Stimulated activated CD8-positive, alpha-beta memory T cell treated with anti-CD3 and anti-CD28 coated beads, Interleukin-4, amount 100 ng/mL, for 48 hours (primary cell): ENCODE data around the gene KCTD14.
"Not testable (repeated sequence)": the region's sequence is repeated elsewhere in the genome, so short reads cannot be mapped to it uniquely, and the experiment has no call there.

Experiments
- DNase-seq: peaks from one replicate; pipeline ENCODE4 v3.0.0-alpha.2; 2020

Gene KCTD14, protein sequence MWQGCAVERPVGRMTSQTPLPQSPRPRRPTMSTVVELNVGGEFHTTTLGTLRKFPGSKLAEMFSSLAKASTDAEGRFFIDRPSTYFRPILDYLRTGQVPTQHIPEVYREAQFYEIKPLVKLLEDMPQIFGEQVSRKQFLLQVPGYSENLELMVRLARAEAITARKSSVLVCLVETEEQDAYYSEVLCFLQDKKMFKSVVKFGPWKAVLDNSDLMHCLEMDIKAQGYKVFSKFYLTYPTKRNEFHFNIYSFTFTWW

DNA sequence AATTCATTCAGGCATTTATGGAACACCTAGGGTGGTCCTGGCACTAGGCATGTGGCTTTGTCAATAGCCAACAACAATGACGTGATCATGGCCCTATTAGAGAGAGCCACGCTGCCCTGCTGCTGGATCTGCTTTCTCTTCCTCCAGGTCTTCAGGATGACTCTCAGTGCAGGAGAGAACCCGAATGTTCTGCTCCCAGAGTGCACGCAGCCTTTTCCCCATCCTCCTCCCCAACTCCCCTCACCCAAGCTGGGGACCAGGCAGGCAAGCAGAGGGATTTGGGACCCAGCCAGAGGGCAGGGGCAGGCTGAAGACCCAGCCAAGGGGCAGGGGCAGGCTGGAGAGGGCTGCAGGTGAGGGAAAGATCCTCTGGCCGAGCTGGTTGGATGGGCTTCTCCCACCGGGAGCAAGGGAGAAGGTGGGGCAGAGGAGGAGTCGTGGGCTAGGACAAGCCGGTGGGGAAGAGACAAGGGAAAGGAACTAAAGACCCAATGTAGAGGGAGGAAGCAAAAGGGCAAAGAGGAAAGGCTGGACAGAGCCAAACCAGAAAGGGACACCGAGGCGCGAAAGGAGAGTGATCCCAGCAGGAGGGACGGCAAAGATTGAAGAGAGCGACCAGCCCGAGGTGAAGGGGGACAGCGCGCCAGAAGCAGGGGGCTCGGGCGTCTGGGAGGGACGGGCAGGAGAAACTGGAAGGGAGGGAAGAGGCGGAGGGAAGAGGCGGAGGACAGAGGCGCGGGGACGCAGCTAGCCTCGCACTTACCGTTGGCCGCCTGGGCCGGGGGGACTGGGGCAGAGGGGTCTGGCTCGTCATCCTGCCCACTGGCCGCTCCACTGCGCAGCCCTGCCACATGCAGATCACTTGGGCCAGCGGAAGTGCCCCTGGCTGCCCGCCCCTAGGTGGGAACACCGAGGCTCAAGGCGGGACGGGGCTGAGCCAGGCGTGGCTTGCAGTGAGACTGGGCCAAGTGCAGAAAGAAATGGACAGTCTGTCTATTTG, at the start of gene KCTD14:
Gene KCTD14 (minus strand): TSS at position 880 of the 1,000 bp plus-strand sequence. CDS start 27 bp downstream, at position 853.
- DNase-seq = no peak

DNA sequence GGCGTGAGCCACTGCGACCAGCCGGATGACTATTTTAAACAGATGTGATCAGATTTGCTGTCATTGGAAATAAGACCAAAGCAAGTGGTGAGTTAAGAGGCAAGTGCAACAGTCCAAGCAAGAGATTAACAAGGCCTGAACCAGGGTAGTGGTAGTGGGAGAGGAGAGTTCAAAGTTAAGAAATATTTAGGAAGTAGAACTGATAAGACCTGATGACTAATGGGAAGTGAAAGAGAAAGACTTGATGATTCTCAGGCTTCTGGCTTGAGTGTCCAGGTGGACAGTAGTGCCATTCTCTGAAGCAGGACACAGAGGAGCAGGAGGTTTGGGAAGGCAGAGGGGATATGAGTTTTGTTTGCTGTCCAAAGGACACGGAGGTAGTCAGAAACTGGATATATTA, 49.4 kb upstream of the KCTD14 start:
- no peak for DNase-seq

DNA sequence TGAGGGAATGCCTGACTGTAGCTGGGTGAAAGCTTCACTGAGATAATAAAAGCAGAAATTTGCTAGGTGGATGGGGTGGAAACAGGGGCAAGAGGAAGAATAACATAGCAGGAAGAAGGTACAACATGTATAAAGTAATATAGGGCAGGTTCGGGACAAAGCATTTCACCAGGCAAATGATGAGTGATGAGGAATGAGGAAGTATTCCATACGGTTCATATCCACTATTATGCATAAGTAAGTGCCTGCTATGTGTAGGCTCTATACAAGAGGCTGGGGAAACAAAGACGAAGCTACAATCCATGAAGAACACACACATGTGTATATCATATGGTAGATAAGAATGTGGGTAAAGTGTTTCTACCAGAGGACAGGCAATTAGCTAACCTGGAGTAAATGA, 48.6 kb upstream of the KCTD14 start:
- DNase-seq = no peak

DNA sequence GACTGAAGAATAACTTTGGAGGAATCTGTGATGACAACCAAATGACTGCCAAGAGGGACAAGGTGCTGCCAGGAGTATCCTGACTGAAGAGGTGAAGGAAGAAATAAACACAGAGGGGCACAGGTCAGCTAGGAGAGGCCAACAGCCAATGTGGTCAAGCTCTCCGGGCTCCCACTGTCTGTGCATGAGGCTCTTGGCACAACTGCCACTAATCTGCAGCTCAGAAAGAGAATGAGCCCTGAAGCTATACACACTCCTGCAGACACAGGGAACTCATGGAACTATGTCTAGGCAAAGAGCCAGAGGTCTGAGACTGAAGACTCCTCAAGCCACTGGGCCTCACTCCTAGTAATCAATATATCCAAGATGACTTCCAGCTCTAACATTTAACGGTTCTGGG, 47.5 kb upstream of the KCTD14 start:
- no peak for DNase-seq

DNA sequence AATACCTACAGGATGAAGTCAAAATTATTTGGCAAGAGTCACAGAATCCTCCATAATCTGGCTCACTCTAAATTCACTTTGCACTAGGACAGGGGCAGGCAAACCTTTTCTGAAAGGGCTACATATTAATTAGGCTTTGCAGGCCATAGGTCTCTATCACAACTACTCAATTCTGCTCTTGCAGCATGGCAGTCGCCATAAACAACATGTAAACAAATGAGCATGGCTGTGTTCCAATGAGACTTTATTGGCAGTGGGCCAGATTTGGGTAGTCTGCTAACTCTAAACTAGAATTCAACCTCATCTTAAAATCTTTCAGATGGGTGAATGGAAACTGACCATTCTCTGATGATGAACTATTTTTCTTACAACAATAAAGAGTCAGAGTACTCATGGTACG, 46.4 kb upstream of the KCTD14 start:
- no peak for DNase-seq

DNA sequence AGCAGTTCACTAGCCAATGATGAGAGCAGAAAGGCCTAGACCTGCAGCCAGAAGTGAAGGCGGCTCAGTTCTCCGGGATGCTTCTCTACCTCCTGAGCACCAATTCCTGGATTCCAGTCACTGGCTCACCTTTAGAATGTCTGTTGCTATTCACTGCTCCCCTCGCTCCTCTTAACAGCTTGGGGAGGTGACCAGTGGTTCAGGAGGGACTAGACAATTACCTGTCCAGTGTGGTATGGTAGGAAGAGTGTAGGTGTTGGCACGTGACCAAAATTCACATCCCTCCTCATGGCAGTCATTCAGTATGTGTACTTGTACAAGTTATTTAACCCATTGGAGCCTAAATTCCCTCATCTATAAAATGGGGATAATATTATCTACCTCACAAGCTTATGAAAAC, 44.6 kb upstream of the KCTD14 start:
- DNase-seq = no peak

DNA sequence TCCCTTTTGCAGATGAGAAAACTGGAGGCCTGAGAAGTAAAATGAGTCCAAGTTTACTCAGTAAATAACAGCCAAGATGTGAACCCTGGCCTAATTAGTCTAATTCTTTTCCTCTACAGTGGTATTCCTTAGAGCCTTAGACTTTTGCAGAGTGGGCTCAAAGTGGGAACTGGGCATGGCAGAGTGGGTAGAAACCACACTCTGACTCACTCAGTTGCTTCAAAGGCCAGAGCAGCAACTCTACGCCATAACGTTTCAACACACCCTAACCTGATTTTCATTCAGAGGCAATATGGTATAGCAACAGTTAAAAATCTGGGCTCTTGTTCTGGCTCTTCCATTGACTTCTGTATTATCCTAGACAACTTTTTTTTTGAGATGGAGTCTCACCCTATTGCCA, 43.4 kb upstream of the KCTD14 start:
- no peak for DNase-seq

DNA sequence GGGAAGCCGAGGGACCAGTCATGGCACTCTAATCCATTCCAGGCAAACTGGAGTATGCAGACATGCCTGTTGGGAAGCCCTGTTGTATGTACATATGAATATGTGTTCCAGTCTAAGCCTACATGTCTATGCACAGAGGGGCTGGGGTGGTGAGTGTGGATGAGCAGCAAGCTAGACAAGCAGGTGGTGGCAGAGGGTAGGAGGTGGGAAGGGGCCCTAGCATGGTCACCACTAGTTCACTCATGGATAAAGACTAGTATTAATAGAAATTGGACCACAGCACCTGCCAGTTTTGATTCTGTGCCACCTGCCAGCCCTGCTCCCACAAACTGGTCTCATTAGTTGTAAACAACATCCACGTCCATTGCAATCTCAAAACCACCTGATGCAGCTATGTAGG, 42.1 kb upstream of the KCTD14 start:
- no peak for DNase-seq

DNA sequence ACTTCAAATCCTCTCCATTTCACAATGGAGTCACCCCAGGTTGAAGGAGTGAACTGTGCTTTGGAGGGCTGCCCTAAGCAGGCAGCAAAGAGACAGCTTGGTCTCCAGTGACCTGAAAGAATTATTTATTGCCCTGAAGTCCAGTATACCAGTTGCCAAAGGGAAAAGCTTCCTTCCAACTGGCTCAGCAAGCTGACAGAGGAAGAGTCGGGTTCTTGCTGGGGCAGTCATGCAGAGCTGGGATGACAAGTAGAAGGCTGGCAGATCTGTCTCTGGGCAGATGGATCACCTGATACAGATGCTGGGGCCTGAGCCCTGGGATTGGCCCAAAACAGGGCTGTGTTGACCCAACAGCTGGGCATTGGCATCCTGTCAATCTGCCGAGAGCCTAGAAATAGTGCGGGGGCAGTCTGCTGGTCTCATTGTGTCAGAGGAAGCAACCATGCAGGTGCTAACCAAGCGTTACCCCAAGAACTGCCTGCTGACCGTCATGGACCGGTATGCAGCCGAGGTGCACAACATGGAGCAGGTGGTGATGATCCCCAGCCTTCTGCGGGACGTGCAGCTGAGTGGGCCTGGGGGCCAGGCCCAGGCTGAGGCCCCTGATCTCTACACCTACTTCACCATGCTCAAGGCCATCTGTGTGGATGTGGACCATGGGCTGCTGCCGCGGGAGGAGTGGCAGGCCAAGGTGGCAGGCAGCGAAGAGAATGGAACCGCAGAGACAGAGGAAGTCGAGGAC, 40.5 kb upstream of the KCTD14 start, which contains the start of gene THRSP:
Gene THRSP (plus strand): TSS at position 422 of the 742 bp plus-strand sequence. CDS start 21 bp downstream, at position 443.
- DNase-seq = no peak

DNA sequence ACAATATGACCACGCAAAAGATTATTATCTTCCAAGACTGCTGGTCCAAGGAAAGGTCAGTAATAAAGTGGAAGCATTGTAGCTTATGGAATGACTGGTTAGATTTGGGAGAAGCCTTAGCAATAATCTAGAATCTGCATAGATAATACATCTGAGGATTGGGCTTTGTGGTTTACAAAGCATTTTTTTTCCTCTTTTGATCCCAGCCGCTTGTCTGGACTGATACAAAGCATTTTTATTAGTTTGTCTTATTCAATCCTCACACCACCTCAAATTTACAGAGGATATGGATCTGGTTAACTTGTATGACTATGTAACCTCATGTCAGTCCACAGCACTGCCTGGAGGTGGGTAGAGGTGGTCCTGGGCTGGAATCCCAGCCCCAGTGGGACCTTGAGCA, 39.6 kb upstream of the KCTD14 start:
- no peak for DNase-seq

DNA sequence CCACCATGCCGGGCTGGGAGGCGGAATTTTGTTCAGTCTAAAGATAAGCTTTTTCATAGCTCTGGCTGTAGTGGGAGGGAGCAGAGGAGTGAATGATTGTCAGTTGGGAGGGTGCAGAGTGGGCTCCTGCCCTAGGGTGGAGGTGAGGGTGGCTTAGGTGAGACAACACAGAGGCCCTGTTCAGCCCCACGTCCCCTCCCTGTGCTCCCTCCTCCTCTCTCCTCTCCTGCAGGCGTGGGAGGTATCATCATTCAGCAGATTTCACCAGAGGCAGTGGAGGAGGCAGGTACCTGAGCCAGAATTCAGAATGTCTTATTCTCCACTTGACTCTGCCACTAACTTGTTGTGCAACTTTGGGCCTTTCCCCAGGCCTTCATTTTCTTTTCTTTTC, 38.8 kb upstream of the KCTD14 start:
- DNase-seq = no peak

DNA sequence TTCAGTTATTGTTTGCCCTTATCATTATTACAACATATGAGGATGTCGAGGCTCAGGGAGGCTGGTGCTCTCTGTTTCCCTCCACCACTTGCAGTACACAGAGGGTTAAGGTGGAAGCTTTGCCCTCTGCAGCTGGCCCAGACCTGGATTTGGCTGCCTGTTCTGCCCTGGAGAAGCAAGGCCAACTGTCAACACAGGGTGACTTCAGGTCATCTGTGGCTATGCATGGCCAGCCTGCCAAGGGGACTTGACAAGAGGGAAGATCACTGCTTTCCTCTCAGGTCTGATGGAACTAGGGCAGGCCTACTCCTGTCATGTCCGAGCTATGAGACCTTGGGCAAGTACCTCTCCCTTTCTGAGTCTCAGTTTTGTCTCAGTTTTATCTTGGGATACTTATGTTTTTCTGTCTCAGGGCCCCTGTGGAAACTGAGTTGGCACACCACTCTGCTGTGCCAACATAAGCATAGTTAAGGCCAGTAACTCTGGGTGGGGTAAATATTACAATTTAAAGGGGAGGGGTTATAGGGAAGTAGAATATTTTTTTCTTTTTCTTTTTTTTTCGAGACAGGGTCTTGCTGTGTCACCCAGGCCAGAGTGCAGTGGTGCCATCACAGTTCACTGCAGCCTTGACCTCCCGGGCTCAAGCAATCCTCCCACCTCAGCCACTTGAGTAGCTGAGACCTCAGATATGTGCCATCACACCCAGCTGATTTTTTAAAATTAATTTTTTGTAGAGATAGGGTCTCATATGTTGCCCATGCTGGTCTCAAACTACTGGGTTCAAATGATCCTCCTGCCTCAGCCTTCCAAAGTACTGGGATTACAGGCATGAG, 38.2 kb upstream of the KCTD14 start:
- no peak for DNase-seq

DNA sequence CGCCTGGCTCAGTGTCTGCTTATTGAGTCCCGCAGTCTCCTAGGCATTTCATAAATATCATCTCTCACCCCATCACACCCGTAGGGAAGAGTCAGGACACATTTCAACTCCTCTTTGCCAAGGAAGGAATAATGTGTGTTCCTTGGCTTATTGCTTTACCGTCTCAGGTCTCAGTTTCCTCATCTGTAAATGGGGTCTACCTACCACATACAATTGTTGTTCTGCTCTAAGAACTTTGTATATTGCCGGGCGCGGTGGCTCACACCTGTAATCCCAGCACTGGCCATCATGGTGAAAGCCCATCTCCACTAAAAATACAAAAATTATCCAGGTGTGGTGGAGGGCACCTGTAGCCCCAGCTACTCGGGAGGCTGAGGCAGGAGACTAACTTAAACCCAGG, 37.5 kb upstream of the KCTD14 start:
- DNase-seq = no peak

DNA sequence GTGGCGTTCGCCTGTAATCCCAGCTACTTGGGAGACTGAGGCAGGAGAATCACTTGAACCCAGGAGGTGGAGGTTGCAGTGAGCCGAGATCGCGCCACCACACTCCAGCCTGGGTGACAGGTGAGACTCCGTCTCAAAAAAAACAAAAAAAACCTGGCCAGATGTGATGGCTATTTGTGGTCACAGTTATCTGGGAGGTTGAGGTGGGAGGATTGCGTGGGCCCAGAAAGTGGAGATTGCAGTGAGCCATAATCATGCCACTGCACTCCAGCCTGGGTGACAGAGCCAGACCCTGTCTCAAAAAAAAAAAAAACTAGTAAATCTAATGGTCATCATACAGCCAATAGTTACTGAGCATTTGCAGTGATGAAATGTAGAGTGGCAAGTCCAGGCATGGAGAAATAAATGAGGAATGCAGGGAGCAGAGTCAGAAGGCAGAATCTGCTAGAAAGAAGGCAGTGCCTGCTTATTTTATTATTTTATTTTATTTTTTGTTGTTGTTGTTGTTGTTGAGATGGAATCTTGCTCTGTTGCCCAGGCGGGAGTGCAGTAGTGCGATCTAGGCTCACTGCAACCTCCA, 36.8 kb upstream of the KCTD14 start:
- not testable (repeated sequence) for DNase-seq

DNA sequence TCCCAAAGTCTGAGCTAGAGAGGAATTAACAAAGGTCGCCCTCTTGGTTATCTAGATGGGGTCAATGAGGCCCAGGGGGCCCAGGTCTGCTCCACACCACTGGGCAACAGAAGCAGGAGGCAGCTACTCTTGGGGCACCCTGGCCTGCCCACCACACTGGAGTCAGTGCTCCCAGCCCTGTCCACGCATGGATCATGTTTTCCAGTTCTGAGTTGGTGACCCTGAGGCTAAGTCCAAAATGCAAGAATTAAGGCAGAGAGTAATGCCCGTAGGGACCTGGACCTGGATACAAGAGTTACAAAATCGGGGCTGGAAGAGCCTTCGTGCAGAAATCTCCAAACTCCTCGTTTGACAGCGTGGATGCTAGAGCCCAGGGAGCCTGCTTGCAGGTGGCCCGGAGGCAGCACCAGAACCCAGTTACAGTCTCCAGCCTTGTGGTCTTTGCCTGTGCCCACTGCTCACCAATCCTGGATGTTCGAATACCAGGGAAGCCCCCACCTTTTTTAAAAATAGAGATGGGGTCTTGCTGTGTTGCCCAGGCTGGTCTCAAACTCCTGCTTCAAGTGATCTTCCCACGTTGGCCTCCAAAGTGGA, 34.5 kb upstream of the KCTD14 start:
- no peak for DNase-seq

DNA sequence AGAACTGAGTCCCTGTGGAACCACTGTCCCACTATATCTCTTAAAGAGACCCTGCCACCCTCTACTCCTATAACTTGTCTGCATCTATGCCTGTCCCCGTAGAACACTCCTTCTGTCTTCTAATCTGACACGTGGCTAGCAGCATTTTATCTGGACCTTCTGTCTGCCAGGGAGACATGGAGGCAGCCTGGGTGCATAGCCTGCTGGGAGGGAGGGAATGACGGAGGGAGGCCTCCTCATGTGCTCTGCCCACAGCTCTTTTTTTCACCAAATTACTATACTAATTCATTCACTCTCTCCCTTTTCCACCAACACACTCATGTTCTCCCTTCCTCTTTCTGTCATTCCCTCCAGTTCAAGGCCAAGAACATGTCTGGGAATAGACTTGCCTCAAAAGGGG, 33.0 kb upstream of the KCTD14 start:
- no peak for DNase-seq

DNA sequence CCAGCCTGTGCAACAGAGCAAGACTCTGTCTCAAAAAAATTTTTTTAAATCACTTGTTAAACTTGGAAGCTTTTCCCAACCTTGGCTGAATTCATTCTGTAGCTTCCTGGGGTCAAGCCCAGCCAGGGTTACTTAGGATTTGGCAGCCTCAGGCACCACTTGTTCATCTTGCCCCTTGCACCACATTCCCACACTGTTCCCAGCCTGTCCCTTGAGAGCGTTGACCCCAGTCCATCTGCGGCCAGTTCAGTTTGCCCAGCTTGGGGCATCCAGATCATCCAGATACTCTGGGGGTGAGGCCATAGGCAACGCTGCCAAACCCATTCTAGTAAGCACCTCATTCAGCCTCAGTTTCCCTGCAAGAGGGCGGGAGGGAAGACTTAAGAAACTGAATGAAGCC, 31.9 kb upstream of the KCTD14 start:
- DNase-seq = no peak

DNA sequence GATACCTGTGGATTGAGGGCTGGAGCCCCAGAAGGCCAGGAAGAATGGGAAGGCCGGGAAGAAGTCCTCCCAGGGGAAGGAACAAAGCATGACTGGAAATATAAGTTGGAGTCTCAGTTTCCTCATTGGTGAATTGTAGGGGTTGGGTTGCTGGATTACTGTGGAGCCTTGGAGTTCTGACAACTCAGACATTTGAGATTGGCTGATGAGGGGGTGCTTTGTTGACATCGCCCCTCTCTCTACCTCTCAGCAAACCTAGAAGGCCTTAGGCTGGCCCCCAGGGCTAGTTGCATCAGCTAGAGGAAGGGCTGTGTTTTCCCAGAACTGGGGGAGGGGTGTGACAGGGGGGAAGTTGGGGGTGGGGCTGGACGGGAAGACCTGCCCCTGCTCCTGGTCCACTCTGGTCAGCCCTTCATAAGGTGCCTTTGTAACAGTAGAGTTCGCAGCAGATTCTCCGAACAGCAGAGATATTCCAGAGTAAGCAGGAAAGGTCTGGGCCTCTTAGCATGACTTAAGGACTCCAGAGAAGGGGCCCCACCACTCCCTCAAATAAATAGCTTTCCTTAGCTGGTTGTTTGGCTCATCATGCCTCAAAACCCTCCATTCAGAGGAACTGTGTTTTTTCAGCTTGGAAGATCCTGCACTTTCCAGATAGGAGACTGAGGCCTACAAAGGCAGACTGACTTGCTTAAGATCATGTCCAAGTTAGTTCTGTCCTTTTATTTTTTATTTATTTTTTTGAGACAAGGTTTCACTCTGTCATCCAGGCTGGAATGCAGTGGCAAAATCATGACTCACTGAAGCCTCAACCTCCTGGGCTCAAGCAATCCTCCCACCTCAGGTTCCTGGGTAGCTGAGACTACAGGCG, 28.1 kb upstream of the KCTD14 start:
- DNase-seq = no peak

DNA sequence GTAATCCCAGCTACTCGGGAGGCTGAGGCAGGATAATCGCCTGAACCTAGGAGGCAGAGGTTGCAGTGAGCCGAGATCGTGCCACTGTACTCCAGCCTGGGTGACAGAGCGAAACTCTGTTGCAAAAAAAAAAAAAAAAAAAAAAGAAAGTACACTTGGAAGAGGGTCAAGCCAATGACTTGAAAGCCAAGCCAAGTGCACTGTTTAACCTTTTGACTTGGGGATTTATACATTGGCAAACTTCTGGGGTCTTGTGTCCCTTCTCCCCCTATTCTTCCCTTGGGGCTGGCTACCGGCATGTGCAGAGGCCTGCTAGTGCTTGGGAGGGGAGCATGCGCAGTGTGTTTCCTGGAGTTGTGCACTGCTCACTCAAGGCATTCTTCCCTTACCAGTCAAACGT, 26.3 kb upstream of the KCTD14 start:
- DNase-seq = no peak

DNA sequence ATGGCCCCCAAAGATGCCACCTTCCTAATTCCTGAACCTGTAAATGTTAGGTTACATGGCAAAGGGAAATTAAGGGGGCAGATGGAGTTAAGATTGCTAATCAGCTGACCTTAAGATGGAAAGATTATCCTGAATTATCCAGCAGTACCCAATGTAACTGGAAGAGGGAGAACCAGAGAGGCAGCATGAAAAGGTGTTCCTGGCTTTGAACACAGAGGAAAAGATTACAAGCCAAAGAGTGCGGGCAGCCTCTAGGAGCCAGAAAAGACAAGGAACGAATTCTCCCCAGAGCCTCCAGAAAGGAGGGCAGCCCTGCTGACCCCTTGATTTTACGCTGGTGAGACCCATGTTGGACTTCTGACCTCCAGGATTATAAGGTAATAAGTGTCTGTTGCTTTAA, 25.5 kb upstream of the KCTD14 start:
- no peak for DNase-seq

DNA sequence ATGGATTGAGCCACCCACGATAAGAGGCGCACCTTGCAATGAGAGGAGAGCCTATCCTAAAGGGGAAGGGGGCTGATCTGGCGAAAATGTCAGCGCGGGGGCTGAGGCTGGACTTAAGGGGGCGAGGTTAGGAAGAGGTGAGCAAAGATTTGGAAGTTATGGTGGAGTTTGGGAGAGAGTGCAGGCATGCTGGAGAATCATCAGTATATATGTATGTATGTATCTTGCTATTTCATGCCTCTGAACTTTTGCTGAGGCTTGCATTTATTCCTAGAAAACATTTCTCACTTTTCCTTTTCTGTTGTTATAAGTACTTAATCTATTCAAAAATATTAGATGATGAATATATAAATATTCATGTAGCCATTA, 23.4 kb upstream of the KCTD14 start:
- DNase-seq = no peak
